ENCODE measurements around the gene GYG2.

GYG2 gene

DNA sequence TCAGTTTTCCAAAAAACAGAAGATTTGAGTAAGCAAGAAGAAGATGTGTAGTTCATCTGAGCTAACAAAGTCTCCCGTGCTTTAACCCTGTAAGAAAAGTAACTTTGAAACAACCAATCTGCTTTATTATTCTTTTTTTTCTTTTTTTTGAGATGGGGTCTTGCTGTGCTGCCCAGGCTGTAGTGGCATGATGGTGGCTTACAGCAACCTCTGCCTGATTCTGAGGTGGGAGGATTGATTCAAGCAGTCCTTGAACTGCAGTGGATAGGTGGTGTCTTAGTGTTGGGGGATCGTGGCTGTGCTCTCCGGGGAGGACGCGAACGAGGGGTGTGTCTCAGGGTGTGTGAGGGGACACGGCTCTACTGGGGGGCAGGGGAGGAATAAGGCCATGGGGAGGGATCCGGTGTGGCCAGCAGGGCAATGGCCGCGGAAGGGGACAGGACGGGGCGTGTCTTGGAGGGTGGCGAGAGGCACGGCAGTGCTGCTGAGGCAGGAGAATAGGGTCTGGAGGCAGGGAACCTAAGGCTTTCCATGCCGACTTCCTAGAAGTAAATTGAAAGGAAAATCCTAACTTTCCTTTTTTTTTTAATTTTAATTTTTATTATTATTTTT lies 98.0 kb downstream of the GYG2 start:
- H2AFZ ChIP-seq (ENCODE audit: low read depth, low read length): no peak overlapping the region
- H3K9ac ChIP-seq (ENCODE audit: low read length): no peak overlapping the region
- no peak overlapping the region for H3K4me3 ChIP-seq (ENCODE audit: low read length)
- H3K9me3 ChIP-seq (ENCODE audit: insufficient read depth, low read length): no peaks in the 10 kb centered on the region
- no peak overlapping the region for H3K4me2 ChIP-seq (ENCODE audit: low read length)
- TF ChIP-seq, protein P1, sequence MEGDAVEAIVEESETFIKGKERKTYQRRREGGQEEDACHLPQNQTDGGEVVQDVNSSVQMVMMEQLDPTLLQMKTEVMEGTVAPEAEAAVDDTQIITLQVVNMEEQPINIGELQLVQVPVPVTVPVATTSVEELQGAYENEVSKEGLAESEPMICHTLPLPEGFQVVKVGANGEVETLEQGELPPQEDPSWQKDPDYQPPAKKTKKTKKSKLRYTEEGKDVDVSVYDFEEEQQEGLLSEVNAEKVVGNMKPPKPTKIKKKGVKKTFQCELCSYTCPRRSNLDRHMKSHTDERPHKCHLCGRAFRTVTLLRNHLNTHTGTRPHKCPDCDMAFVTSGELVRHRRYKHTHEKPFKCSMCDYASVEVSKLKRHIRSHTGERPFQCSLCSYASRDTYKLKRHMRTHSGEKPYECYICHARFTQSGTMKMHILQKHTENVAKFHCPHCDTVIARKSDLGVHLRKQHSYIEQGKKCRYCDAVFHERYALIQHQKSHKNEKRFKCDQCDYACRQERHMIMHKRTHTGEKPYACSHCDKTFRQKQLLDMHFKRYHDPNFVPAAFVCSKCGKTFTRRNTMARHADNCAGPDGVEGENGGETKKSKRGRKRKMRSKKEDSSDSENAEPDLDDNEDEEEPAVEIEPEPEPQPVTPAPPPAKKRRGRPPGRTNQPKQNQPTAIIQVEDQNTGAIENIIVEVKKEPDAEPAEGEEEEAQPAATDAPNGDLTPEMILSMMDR (IDR thresholded peaks at IDR 0.05; ENCODE audit: low read depth, low read length): no peak
- no peak for TF ChIP-seq EZH2phosphoT487 (IDR thresholded peaks at IDR 0.05; ENCODE audit: low read depth)
- H3K27me3 ChIP-seq (ENCODE audit: low read depth, low read length): no peaks in the 10 kb centered on the region
- H3K79me2 ChIP-seq (ENCODE audit: low read length): no peaks in the 10 kb centered on the region
- H3K27ac ChIP-seq (ENCODE audit: low read length): no peak overlapping the region
- H3K4me1 ChIP-seq (ENCODE audit: low read length): peaks cover 6% of the 10 kb centered on the region
- no peaks in the 10 kb centered on the region for H4K20me1 ChIP-seq (ENCODE audit: insufficient read depth, low read length)
- H3K36me3 ChIP-seq (replicated peaks; ENCODE audit: low read depth, low read length): no peaks in the 10 kb centered on the region

DNA sequence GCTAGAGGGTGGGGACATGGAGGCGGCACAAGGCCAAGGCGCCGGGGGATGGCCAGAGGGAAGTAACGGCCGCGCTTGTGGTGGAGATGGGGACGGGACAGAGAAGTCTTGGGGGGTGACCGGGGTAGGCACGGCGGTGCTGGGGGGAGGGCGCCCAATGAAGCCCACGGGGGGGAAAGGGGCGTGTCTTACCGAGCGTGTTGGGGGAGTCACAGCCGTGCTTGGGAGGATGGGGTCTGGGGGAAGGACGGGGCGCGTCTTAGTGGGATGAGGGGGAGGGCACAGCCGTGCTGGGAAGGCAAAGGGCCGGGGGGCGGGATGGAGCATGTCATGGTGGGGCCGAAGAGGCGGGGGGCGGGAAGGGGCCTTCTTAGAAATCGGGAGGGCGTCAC lies 99.5 kb downstream of the GYG2 start:
- Histone ChIP-seq H4K20me1 (ENCODE audit: insufficient read depth, low read length) (no peaks in the 10 kb centered on the region), H3K4me3 (ENCODE audit: low read length) (no peak overlapping the region), H3K9me3 (ENCODE audit: insufficient read depth, low read length) (no peaks in the 10 kb centered on the region), H3K36me3 (replicated peaks; ENCODE audit: low read depth, low read length) (no peaks in the 10 kb centered on the region), H2AFZ (ENCODE audit: low read depth, low read length) (no peak overlapping the region), H3K79me2 (ENCODE audit: low read length) (no peaks in the 10 kb centered on the region), H3K4me1 (ENCODE audit: low read length) (peaks cover 6% of the 10 kb centered on the region), H3K27ac (ENCODE audit: low read length) (no peak overlapping the region), H3K9ac (ENCODE audit: low read length) (no peak overlapping the region), H3K27me3 (ENCODE audit: low read depth, low read length) (no peaks in the 10 kb centered on the region), H3K4me2 (ENCODE audit: low read length) (no peak overlapping the region)
- no peak for TF ChIP-seq EZH2phosphoT487 (IDR thresholded peaks at IDR 0.05; ENCODE audit: low read depth)
- TF ChIP-seq, protein P1 (IDR thresholded peaks at IDR 0.05; ENCODE audit: low read depth, low read length): no peak

DNA sequence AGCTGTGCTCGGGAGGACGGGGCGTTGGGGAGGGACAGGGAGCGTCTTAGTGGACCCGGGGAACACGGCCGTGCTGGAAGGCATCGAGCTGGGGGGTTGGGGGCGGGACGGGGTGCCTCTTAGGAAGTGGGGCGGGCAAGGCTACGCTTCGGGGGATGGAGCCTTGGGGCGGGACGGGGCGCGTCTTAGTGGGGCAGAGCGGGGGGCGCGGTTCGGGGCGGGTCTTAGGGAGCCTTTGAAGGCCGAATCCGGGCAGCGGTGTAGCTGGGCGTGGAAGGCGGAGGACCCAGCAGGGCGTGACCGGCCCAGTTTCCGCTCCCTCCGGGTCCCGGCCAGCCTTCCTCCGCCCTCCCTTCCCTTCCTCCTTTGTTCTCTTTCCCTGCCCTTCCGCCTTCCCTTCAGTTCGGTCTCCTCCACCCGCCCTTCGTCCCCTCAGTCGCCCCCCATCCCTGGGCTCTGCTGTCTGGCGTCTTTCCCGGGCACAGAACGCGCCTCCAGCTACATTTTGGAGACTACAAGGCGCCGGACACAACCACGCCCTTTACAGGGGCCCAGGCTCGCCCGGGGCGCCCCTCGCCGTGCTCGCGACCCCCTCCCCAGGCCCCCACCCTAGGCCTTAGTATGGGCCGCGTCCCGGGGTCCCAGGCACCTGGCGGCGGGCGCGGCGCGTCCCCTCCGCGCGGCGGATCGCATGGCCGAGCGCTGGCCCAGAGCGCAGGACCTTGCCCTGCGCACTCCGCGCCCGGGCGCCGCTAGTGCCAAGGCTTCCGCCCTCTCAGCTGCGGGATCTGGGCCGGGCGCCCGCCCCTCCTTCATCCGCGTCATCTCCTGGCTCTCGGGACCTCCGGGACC lies 100.1 kb downstream of the GYG2 start, which contains the start of gene ARSD:
ARSD (minus strand) TSS at position 757 of the 852 bp plus-strand sequence; CDS start at position 693, 64 bp downstream.
- Histone ChIP-seq H3K4me2 (ENCODE audit: low read length) (no peak within 1 kb of the TSS), H3K27me3 (ENCODE audit: low read depth, low read length) (no peaks in the 10 kb centered on the region), H3K9ac (ENCODE audit: low read length) (no peak within 1 kb of the TSS), H3K79me2 (ENCODE audit: low read length) (no peaks in the 10 kb centered on the region), H3K4me3 (ENCODE audit: low read length) (no peak within 1 kb of the TSS), H3K4me1 (ENCODE audit: low read length) (peaks cover 6% of the 10 kb centered on the region), H3K36me3 (replicated peaks; ENCODE audit: low read depth, low read length) (no peaks in the 10 kb centered on the region), H2AFZ (ENCODE audit: low read depth, low read length) (no peak within 1 kb of the TSS), H3K27ac (ENCODE audit: low read length) (no peak within 1 kb of the TSS), H3K9me3 (ENCODE audit: insufficient read depth, low read length) (no peaks in the 10 kb centered on the region), H4K20me1 (ENCODE audit: insufficient read depth, low read length) (no peaks in the 10 kb centered on the region)
- no peak for TF ChIP-seq EZH2phosphoT487 (IDR thresholded peaks at IDR 0.05; ENCODE audit: low read depth)
- TF ChIP-seq, protein P1 (IDR thresholded peaks at IDR 0.05; ENCODE audit: low read depth, low read length): no peak

DNA sequence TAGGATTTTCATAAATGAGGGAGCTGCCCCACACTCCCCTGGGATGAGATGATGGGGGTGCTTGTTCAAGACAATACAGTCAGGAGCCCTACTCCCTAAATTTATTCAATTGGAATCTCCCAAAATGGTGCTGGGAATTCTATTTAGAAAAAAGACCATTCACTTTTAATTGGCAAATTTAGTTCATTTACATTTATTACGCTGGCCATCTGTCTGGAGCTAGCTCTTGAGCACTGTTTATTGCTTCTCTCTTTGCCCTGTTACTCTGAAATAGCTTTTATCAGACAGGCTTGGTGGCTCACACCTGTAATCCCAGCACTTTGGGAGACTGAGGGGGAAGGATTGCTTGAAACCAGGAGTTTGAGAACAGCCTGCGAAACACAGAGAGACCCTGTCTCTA lies 102.4 kb downstream of the GYG2 start:
- H3K79me2 ChIP-seq (ENCODE audit: low read length): no peaks in the 10 kb centered on the region
- no peaks in the 10 kb centered on the region for H4K20me1 ChIP-seq (ENCODE audit: insufficient read depth, low read length)
- H3K27ac ChIP-seq (ENCODE audit: low read length): no peak overlapping the region
- H3K4me3 ChIP-seq (ENCODE audit: low read length): no peak overlapping the region
- TF ChIP-seq EZH2phosphoT487 (IDR thresholded peaks at IDR 0.05; ENCODE audit: low read depth): no peak
- TF ChIP-seq, protein P1 (IDR thresholded peaks at IDR 0.05; ENCODE audit: low read depth, low read length): no peak
- no peaks in the 10 kb centered on the region for H3K9me3 ChIP-seq (ENCODE audit: insufficient read depth, low read length)
- no peak overlapping the region for H3K4me2 ChIP-seq (ENCODE audit: low read length)
- H3K27me3 ChIP-seq (ENCODE audit: low read depth, low read length): no peaks in the 10 kb centered on the region
- no peak overlapping the region for H2AFZ ChIP-seq (ENCODE audit: low read depth, low read length)
- H3K4me1 ChIP-seq (ENCODE audit: low read length): no peaks in the 10 kb centered on the region
- no peak overlapping the region for H3K9ac ChIP-seq (ENCODE audit: low read length)
- no peaks in the 10 kb centered on the region for H3K36me3 ChIP-seq (replicated peaks; ENCODE audit: low read depth, low read length)
